Endothelial cell of umbilical vein (primary cell): ENCODE results near the gene MID1.

Experiments
- CTCF ChIP-seq, 2 donors: IDR thresholded peaks; 1 replicate in 1 of 2; 2 replicates in 1 of 2; pipeline ENCODE4 v1.5.1; 2011; ENCODE audit warnings: low read length in 2 of 2, mild to moderate bottlenecking in 2 of 2, moderate library complexity in 2 of 2, control low read depth in 1 of 2, inconsistent platforms in 1 of 2, low read depth in 1 of 2; ENCODE audit not compliant: insufficient read depth in 1 of 2; ENCODE audit errors: extremely low read depth in 1 of 2
- MYC ChIP-seq: IDR thresholded peaks from one replicate; pipeline ENCODE4 v1.6.1; 2011; ENCODE audit warnings: mild to moderate bottlenecking, low read depth, low read length
- POLR2A ChIP-seq: IDR thresholded peaks from 2 replicates; pipeline ENCODE4 v1.6.1; 2012; ENCODE audit warnings: low read depth, mild to moderate bottlenecking, control low read depth, low read length

GRCh38 chrX:10654960-10655359 is 34.6 kb upstream of the MID1 start:
- TF ChIP-seq POLR2A (no peak), MYC (no peak), CTCF (IDR thresholded peaks at IDR 0.05; ENCODE audit: extremely low read depth in 1 of 2, insufficient read depth in 1 of 2, low read depth in 1 of 2, low read length in 2 of 2) (no peak)
